ENCODE data around the gene TOR1AIP2. TPM values are rescaled to one million over a fixed set of nuclear protein-coding genes. Genes with fewer than 3 reads are reported as not detected.

TOR1AIP2 gene
- total RNA-seq, 1 donor from 2014 or later = 71.1 TPM

DNA sequence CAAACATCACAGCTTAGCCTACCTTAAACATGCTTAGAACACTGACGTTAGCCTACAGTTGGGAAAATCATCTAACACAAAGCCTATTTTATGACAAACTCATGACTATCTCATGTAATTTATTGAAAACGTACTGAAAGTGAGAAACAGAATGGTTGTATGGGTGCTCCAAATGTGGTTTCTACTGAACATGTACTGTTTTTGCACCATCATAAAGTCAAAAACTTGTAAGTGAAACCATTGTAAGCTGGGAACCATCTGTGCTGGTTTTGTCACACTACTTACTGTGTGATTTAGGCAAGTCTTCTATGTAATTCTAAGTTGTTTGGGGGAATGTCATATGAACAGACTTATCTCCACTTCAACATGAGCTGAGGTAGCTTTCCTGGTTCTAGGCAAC, 55.5 kb downstream of the TOR1AIP2 start:
- no peak for DNase-seq (ENCODE audit: low spot score)
- H3K36me3 Mint-ChIP-seq (ENCODE audit: low read depth, unreplicated experiment) = no peaks in the 10 kb centered on the region
- H3K9me3 Mint-ChIP-seq (ENCODE audit: unreplicated experiment) = no peaks in the 10 kb centered on the region
- no peak overlapping the region for H3K4me3 Mint-ChIP-seq (ENCODE audit: unreplicated experiment)
- H3K27me3 Mint-ChIP-seq (ENCODE audit: unreplicated experiment) = peaks cover 11% of the 10 kb centered on the region
- H3K27ac Mint-ChIP-seq (ENCODE audit: unreplicated experiment) = no peak overlapping the region
- TF ChIP-seq, protein P1, sequence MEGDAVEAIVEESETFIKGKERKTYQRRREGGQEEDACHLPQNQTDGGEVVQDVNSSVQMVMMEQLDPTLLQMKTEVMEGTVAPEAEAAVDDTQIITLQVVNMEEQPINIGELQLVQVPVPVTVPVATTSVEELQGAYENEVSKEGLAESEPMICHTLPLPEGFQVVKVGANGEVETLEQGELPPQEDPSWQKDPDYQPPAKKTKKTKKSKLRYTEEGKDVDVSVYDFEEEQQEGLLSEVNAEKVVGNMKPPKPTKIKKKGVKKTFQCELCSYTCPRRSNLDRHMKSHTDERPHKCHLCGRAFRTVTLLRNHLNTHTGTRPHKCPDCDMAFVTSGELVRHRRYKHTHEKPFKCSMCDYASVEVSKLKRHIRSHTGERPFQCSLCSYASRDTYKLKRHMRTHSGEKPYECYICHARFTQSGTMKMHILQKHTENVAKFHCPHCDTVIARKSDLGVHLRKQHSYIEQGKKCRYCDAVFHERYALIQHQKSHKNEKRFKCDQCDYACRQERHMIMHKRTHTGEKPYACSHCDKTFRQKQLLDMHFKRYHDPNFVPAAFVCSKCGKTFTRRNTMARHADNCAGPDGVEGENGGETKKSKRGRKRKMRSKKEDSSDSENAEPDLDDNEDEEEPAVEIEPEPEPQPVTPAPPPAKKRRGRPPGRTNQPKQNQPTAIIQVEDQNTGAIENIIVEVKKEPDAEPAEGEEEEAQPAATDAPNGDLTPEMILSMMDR (IDR thresholded peaks at IDR 0.05; ENCODE audit: unreplicated experiment) = no peak
- H3K4me1 Mint-ChIP-seq (ENCODE audit: unreplicated experiment) = peaks cover 26% of the 10 kb centered on the region

DNA sequence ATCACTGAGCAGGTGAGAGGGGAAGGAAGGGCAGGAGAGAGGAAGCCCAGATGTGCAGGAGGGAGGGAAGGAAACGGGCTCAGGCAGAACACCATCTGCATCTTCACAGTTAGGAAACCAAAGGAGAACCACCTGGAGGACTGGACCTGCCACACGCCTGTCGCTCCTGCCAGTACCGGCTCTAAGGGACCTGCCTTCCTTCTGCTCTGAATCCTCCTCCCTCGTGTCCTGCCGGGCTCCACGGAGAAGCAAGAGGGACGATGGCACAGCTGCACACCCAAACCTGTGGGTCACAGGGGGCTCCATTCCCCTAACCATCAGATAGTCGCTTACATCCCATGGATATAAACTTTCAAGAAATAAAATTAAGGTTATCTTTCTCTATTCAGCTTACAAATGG, 56.1 kb downstream of the TOR1AIP2 start:
- no peak for DNase-seq (ENCODE audit: low spot score)
- Mint-ChIP-seq H3K4me3 (ENCODE audit: unreplicated experiment) (no peak overlapping the region), H3K27ac (ENCODE audit: unreplicated experiment) (no peak overlapping the region), H3K36me3 (ENCODE audit: low read depth, unreplicated experiment) (no peaks in the 10 kb centered on the region), H3K4me1 (ENCODE audit: unreplicated experiment) (peaks cover 22% of the 10 kb centered on the region), H3K9me3 (ENCODE audit: unreplicated experiment) (no peaks in the 10 kb centered on the region), H3K27me3 (ENCODE audit: unreplicated experiment) (peaks cover 12% of the 10 kb centered on the region)
- TF ChIP-seq, protein P1 (IDR thresholded peaks at IDR 0.05; ENCODE audit: unreplicated experiment) = no peak

DNA sequence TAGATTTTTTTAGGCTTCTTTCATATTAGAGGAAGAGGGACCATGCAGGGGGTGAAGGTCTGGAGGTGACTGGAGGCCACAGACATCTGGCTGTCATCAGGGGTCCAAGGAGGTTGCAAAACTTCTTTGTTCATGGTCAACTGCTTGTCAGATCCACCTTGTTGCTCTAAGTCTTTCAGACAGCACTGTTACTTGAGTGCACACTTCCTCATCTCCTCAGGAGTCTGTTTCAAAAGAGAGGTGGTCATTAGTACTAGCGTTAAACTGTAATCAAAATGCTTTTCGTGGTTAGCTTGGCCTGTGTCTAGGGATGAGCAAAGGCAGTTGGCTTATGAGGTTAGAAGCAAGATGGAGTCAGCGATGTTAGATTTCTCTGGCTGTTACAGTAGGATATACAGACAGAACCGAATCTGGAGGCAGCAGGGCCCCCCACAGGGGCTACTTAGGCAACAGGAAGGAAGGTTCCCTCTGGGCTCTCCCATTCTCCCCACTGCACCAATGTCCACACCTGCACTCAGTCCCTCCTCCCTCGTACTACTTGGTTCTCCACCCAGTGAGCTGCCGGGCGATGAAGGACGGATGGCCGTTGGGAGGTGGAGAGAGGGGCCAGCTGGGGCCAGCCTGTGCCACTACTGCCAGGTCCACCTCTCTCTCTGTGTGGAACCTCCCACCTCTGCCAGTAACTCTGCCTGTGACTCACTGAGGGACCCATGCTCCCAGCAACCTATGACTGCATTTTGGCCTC, 57.2 kb downstream of the TOR1AIP2 start:
- Mint-ChIP-seq H3K4me3 (ENCODE audit: unreplicated experiment) (no peak overlapping the region), H3K36me3 (ENCODE audit: low read depth, unreplicated experiment) (no peaks in the 10 kb centered on the region), H3K27ac (ENCODE audit: unreplicated experiment) (no peak overlapping the region), H3K4me1 (ENCODE audit: unreplicated experiment) (peaks cover 28% of the 10 kb centered on the region), H3K27me3 (ENCODE audit: unreplicated experiment) (peaks cover 14% of the 10 kb centered on the region), H3K9me3 (ENCODE audit: unreplicated experiment) (no peaks in the 10 kb centered on the region)
- TF ChIP-seq, protein P1 (IDR thresholded peaks at IDR 0.05; ENCODE audit: unreplicated experiment) = no peak
- no peak for DNase-seq (ENCODE audit: low spot score)

DNA sequence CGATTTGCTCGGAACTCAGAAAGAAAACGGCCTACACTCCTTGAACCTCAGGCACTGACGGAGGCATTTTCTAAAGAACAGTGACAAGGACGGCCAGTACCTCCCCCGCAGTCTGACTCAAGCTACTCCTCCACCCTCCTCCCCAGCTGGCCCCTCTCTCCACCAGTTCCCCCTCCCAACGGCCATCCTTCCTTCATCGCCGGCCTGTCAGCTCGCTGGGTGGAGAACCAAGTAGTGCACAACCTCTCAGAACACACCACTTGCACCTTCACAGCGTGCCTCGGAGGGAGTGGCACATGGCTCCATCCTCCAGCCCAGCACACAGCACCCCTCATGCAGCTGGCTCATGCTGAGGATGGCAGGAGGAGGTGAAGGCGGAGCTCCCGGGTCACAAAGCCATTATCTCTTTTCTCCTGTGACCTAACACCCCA, 58.8 kb downstream of the TOR1AIP2 start:
- no peak overlapping the region for H3K27ac Mint-ChIP-seq (ENCODE audit: unreplicated experiment)
- H3K4me3 Mint-ChIP-seq (ENCODE audit: unreplicated experiment) = no peak overlapping the region
- TF ChIP-seq, protein P1 (IDR thresholded peaks at IDR 0.05; ENCODE audit: unreplicated experiment) = no peak
- H3K4me1 Mint-ChIP-seq (ENCODE audit: unreplicated experiment) = peaks cover 19% of the 10 kb centered on the region
- no peak for DNase-seq (ENCODE audit: low spot score)
- H3K9me3 Mint-ChIP-seq (ENCODE audit: unreplicated experiment) = no peaks in the 10 kb centered on the region
- no peaks in the 10 kb centered on the region for H3K36me3 Mint-ChIP-seq (ENCODE audit: low read depth, unreplicated experiment)
- peaks cover 18% of the 10 kb centered on the region for H3K27me3 Mint-ChIP-seq (ENCODE audit: unreplicated experiment)

DNA sequence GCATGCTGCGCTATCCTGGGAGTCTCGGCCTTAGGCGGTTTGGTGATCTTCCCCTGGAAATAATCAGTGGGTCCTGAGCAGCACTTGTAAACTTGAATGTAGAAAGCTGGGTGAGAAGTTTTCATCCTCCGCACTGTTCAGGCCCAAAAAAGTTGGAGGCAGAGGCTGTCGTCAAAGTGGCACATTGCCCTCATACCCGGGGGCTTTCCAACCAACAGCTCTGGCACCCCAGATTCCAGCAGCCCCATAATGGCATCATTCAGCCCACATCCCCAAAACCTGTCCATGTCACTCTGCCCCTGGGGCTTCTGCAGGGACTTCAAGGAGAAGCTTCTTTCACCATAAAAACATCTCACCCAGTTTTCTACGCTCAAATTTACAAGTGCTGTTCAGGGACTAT, 59.3 kb downstream of the TOR1AIP2 start:
- TF ChIP-seq, protein P1 (IDR thresholded peaks at IDR 0.05; ENCODE audit: unreplicated experiment) = no peak
- Mint-ChIP-seq H3K36me3 (ENCODE audit: low read depth, unreplicated experiment) (no peaks in the 10 kb centered on the region), H3K27me3 (ENCODE audit: unreplicated experiment) (peaks cover 19% of the 10 kb centered on the region), H3K4me1 (ENCODE audit: unreplicated experiment) (peaks cover 18% of the 10 kb centered on the region), H3K27ac (ENCODE audit: unreplicated experiment) (no peak overlapping the region), H3K9me3 (ENCODE audit: unreplicated experiment) (no peaks in the 10 kb centered on the region), H3K4me3 (ENCODE audit: unreplicated experiment) (no peak overlapping the region)
- DNase-seq (ENCODE audit: low spot score) = no peak
